Cortex of kidney (tissue), 1 donor: ENCODE measurements around the gene ZDHHC14.
"Not testable (repeated sequence)": the region's sequence is repeated elsewhere in the genome, so short reads cannot be mapped to it uniquely, and the experiment has no call there.

Experiments
- DNase-seq: peaks from one replicate; lab custom pipeline; 2025; lab: John Stamatoyannopoulos, UW

ZDHHC14 gene

DNA sequence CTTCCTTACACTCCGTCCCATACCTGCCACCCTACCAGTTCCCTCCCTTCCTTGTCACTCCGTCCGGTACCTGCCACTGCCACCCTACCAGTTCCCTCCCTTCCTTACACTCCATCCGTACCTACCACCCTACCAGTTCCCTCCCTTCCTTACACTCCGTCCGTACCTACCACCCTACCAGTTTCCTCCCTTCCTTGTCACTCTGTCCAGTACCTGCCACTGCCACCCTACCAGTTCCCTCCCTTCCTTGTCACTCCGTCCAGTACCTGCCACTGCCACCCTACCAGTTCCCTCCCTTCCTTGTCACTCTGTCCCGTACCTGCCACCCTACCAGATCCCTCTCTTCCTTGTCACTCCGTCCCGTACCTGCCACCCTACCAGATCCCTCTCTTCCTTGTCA, 310.6 kb downstream of the ZDHHC14 start:
- DNase-seq = not testable (repeated sequence)

DNA sequence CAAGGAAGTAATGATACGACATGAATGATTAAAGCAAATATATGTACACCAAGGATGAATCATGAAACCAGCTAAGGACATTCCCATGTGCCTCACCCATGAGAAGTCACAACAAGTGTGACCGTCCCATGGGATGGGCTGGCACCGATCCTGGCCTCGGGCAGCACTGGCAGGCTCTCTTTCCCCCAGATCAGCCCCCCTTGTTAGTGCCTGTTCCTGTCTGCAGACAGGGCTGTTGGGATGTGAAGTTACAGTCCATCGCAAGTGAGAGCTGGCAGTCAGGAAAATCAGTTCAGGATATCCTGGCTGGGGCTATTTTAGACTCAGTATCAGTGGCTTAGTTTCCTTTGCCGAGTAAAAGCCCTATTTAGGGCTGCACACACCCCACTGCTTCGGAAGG, 312.9 kb downstream of the ZDHHC14 start:
- no peak for DNase-seq

DNA sequence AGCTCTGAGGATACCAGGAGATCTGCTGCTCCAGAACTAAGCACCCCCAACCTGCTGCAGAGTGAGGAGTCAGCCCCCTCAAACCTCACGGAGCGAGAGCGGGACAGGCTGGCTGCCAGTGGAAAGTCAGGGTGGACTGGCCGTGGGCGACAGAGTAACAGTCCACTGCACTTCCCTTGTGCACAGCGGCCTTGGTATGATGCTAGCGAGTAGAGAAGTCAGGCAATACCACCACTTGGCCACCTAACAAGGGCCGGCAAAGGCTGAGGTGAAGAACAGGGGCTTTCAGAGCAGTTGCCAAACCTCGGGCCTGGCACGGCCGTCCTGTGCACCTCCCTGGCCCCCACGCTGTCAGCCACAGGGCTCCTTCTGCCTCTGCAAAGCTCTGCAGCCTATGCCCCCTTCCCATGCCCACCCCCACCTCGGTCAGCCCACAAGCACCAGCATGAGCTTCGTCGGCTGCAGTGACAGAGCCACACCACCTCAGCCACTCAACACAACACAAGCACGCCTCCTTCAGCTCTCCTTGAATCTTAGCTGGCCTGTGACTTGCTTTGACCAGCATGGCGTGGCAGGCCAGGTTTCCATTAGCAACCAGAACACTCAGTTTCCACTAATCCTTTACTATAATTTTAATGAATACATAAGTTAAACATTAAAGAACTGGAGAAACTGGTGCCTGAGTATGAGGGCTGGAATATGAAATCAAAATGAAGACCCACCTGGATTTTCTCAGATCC, 314.5 kb downstream of the ZDHHC14 start:
- no peak for DNase-seq

DNA sequence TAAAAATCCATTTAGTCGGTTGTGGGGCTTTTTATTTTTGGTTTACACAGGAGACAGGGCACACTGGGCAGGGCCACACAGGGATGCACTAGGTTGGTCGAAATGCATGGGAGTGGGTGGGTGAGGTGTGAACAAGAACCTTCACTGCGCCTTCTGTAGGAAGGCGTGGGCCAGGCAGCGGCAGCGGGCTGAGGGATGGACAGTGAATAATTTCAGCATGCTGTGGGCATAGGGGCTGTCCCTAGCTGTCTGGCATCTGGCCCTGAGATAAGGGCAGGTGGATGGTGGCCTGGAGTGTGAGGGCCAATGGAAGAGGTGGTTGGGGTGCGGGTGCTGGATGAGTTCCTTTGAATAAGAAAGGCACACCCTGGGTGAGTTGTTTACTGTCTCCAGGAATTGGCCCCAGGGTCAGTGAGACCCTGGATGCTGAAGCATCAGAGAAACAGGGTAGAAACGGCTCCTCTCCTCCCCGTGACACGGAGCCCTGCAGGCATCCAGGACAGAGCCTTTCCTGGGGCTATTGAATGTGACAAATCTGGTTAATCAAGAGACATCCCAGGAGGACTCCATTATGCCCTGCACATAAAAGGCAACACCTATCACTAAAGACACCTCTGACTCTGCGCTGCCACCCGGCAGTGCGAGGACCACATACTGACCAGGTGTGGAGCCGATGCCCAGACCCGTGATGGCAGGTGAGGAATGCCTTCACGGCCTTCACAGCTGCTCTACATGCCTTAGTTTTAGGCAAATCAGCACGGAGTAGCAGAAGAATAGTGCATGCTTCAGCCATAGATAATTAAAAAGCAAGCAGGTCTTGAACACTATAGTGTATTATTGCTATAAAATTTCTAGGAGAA, 319.0 kb downstream of the ZDHHC14 start:
- DNase-seq = no peak

DNA sequence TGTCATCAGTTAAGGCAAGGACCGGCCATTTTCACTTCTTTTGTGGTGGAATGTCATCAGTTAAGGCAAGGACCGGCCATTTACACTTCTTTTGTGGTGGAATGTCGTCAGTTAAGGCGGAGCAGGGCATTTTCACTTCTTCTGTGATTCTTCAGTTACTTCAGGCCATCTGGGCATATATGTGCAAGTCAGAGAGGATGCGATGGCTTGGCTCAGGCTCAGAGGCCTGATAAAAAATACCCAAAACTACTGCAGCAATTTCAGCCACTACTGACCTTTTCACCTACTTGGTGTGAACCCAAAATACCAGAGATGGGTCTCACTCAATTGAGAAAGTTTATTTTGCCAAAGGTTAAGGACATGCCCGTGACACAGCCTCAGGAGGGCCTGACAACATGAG, 325.4 kb downstream of the ZDHHC14 start:
- DNase-seq = not testable (repeated sequence)

DNA sequence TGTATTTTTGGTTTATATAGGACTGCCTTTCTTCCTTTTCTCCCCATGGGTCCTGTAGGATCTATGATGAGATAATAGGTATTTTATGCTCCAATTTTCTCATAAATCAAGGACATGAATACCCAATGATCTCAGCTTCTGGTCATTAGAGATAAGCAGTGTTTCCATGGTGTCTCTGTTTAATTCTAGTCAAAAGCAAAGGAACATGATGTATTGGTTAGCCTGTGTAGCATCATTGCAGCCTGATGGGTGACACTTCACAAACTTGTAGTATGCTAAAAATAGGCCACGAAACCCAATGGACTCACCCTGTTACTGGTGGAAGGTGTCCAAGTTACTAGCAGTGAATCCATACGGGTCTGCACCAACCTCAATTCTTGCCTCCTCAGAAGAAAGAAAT, 325.9 kb downstream of the ZDHHC14 start:
- DNase-seq = no peak

DNA sequence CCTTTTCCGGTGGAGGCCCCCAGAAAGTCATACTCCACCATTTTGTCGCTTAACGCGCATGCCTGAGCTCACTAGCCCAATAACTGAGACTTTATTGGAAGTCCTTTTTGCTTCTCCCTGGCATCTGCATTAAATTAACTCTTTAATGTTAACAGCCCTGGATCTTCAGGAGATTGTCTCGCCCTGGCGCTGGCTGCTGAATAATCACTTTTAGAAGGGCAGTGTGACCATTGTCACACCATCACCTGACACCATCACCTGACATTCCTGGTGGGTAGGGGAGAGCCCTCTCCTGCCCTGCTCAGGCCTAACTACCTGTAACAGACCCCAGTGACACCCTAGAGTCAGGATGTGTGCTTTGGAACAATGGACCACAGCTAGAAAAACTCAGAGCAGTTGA, 326.6 kb downstream of the ZDHHC14 start:
- no peak for DNase-seq

DNA sequence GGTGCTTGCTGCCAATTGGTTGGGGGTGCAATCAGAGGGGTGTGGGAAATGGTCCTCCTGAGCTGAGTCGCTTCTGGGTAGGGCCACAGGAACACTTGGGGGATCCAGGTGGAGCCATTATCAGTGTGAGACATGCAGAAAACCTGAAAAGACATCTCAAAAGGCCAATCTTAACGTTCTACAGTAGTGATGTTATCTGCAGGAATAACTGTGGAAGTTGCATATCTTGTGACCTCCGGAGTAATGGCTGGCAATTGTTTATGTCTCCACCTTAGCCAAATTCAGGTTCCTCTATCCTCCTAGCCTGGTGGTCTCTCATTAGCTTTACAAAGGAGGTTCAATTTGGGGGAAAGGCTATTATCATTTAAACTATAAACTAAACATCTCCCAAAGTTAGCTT, 327.2 kb downstream of the ZDHHC14 start:
- no peak for DNase-seq

DNA sequence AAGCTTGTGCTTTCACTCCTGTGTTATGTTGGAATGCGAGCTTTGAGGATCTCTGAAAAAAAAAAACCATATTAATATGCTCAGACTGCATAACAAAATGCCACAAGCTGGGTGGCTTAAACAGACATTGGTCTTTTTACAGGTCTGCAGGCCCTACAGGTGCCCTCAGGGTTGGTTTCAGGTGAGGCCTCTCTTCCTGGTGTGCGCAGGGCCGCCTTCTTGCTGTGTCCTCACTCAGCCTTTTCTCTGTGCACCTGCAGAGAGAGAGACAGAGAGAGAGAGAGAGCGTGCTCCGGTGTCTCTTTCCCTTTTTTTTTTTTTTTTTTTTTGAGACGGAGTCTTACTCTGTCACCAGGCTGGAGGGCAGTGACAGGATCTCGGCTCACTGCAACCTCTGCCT, 327.9 kb downstream of the ZDHHC14 start:
- DNase-seq = no peak

DNA sequence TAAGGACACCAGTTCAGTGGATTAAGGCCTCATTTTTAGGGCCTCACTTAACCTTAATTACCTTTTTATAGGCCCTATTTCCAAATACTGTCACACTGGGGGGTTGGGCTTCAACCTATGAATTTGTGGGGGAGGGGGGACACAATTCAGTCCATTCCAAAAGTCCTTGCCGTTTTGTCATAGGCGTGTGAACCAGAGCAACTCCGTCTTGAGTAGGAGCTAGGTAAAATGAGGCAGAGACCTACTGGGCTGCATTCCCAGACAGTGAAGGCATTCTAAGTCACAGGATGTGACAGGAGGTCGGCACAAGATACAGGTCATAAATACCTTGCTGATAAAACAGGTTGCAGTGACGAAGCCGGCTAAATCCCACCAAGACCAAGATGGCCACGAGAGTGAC, 328.6 kb downstream of the ZDHHC14 start:
- no peak for DNase-seq

DNA sequence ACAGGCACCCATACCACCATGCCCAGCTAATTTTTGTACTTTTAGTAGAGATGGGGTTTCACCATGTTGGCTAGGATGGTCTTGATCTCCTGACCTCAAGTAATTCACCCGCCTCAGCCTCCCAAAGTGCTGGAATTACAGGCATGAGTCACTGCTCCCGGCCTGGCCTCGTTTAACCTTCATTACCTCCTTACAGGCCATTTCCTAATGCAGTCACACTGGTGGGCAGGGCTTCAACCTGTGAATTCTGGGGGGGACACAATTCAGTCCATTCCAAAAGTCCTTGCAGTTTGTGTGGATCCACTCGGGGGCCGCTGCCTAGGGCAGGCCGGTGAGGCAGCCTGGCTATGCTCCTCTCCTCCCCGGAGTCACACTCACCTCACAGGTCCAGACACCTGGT, 329.6 kb downstream of the ZDHHC14 start:
- no peak for DNase-seq

DNA sequence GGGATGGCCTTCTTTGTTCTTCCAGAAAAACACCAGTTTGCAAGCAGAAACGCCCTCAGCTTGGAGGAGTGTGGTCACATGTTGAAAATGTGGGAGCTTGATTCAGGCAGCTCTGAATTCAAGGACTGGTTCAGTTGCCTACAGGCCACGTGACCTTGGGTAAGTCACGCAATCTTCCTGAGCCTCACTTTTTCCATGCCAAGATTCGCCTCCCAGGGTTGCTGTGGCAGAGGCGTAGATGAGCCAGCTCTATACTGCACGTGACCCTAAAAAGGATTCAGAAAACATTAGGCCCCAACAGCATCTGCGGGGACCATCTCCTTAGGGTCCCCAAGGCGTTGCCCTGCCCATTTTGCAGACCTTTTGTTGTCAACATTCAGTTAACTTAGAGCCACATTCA, 330.1 kb downstream of the ZDHHC14 start:
- no peak for DNase-seq

DNA sequence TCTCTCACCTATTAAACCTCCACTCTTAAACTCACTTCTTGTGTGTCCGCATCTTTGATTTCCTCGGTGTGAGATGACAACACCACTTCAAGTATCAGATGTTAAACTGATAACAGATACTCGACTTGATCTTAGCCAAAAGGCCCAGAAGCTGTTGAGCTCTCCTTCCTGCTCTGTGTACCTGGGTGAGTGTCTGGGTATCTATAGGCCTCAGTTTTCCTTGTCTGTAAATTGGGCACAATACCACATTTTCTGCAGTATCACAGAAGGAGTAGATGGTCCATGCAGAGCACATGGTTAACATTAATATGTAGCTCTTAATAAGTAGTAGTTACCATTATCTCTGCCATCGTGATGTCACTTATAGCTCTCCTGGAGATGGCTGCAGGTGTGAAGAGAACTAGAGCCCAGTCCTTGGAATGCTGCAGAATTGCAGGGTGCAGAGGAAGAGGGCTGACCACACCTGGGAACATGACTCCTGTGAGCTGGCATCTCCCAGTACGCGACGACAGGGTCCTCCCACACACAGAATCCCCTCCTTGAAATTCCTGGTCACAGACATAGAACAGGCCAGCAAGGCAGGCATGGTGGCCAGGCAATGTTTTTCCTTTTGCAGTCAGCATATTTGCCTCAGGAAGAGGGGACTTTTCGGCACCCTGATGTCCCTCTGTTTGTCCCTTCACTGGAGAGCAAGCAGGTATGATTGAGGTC, 331.8 kb downstream of the ZDHHC14 start:
- DNase-seq = no peak

DNA sequence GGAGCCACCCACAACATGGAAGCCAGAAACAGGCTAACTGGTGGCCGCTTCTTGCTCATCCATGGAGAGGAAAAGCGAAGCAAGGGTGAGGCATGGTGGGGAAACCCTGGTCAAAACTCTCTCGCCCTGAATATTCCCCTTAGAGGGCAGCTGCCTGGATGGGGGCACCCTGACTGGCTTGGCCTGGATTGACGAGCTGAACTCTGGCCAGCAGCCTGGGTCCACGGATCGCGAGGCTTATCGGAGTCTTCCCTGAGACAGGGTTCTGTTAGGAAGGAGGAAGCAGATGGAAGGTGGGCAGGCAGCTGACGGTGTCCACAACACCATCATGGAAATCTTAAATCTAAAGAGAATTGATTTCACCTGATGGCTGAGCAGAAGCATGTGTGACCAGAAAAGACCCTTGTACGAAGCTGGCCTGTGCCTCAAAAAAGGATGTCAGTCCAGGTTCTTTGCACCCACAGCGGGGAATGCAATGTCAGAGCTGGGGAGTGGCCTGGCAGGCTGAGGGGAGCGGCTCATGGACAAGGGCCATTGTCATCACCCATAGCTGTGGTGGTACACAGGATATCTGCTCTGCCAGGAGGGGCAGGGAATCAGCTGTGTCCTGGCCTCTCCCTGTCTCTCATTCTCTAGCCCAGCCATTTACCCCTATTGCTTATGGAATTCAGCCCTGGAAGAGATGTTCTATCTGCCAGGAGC, 332.6 kb downstream of the ZDHHC14 start:
- DNase-seq = no peak

DNA sequence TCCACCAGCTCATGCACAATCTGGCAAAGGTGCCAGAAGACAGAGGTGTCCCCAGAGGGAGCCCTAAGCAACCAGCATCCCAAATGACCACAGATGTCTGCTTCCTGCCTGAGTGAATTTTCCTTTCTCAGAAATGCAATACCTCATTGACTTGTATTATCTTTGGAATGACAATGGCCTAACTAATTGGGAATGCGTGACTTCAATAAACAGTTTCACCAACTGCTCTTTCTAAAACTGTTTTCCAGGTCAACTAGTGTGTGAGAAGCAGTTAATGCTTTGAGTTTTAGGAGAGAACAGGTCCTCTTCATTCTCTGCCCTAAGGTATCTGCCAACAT, 333.1 kb downstream of the ZDHHC14 start:
- DNase-seq = no peak

DNA sequence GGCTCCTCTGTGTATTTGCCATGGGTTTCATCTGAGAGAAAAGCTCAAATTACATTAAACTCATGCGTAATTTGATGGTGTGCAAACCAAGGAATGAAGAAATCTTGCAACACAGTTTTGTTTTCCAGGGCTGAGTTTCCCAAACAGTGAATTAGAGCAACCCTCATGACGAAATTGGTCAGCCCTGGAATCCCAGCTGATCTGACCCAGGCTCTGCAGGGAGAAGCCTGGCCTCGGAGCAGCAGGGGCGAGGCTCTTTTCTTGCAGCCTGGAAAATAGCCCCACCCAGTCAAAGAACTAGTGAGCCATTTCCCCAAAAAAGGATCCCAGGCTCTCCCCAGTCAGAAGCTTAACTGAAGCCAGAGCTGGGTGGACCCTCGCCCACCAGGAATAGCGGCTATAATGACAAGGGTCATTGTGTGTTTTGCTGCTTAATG, 334.8 kb downstream of the ZDHHC14 start:
- no peak for DNase-seq

DNA sequence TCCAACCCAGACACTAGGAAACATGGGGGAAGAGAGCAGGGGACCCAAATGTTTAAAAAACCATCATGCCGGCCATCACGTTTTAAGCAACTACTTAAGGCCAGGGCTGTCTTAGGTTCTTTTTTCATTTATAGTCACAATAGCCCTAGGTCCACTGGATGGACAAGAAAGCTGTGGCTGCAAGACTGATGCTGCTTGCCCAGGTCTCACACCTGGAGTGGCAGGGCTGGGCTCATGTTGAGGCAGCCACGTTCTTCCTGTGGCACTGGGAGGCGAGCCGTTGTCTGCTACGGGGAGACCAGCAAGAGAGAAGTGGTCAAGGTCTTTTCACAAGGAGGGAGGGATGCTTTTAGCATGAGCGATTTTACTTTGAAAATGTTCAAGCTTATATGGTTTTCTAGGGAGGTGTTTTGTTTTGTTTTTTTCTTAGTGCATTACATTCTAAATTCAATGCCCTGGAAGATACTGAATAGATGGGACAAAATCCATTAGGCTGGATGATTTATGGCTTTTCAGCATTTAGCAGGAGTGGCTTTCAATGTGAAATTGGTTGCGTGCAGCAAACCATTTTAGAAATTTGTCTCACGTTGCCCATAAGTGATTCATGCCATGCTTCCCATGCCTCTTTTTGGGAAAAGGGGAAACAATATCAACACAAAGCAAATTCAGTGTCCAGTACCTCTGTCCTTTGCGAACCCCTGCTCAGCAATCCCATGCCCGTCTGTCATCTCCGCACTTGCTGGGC, 335.4 kb downstream of the ZDHHC14 start:
- no peak for DNase-seq

DNA sequence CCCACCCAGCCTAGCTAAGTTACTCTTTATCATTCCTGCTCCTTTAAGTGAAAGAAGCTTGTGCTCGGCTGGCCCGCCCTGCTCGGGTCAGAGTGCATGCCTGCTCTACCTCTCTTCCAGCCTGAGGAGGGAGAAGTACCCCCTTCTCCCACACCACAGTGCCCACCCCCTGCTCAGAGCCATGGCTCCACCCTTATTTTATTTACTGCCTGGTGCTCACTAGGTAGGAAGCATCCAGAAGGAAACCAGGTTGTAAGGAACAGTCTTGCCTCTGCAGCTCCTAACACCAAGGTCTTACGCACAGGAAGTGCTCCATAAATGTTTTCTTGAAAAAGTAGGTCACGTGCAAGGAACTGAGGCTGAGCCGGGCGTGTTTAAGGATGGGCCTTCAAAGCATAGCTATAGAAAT, 336.4 kb downstream of the ZDHHC14 start:
- DNase-seq = no peak

DNA sequence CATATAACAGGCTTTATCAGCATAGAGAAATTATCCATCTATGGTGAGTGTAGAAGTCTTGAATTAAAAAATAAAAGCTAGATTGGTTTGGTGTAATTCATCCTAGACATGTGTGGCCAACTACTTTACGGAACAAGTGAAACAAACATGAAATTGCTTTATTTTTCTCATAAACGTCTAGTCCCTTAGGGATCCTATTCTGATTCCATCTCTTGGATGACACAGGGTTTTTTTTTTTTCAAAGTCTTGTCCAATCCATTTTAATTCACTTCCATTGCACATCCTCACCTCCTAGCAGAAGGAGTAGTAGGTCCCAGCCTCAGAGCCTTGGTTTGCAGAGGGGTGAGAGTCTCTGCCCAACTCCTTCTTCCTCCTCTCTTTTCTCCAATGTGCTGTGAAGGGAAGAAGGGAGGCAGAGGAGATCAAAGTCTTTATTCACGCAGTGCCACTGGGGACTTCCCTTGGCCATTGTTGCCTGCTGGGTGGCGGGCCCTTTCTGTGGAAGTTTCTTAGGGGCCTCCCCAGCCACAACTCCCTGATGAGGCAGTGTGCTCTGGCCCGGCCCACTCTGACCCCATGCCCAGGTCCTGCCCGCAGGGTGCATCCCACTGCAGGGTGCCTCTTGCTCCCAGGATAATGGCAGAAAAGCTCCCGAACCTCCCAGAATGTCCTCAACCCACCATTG, 337.7 kb downstream of the ZDHHC14 start:
- no peak for DNase-seq

DNA sequence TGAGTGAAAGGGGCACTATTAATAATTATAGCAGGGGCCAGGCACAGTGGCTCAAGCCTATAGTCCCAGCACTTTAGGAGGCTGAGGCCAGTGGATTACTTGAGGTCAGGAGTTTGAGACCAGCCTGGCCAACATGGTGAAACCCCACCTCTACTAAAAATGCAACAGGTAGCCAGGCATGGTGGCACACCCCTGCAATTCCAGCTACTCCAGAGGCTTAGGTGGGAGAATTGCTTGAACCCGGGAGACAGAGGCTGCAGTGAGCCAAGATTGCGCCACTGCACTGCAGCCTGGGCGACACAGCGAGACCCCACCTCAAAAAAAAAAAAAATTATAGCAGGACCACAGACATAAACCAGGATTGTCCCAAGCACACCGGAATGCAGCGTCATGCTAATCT, 340.0 kb downstream of the ZDHHC14 start:
- not testable (repeated sequence) for DNase-seq

DNA sequence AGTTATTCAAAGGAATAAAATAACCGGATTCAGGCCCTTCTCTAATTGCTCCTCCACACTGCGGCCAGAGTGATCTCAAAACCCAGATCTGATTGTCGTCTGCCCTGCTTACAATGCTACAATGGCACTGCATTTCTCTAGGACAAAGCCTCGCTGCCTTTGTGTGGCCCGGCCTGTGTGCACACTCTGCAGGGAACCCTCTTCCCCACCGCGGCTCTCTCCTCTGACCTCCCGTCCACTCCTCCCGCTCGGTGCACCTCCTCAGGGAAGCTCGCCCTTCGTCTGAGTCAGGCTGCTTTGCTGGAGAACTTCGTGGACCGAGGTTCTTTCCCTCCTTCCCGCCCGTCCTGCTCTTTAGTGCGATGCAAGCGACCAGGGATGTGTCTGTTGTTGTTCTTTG, 340.4 kb downstream of the ZDHHC14 start:
- DNase-seq = no peak
